ENCODE data around the gene MYLIP.

- no peak for TF ChIP-seq POLR2A (IDR thresholded peaks at IDR 0.05; ENCODE audit: low read depth)
- TF ChIP-seq, protein P1, sequence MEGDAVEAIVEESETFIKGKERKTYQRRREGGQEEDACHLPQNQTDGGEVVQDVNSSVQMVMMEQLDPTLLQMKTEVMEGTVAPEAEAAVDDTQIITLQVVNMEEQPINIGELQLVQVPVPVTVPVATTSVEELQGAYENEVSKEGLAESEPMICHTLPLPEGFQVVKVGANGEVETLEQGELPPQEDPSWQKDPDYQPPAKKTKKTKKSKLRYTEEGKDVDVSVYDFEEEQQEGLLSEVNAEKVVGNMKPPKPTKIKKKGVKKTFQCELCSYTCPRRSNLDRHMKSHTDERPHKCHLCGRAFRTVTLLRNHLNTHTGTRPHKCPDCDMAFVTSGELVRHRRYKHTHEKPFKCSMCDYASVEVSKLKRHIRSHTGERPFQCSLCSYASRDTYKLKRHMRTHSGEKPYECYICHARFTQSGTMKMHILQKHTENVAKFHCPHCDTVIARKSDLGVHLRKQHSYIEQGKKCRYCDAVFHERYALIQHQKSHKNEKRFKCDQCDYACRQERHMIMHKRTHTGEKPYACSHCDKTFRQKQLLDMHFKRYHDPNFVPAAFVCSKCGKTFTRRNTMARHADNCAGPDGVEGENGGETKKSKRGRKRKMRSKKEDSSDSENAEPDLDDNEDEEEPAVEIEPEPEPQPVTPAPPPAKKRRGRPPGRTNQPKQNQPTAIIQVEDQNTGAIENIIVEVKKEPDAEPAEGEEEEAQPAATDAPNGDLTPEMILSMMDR (IDR thresholded peaks at IDR 0.05): no peak
Observed at GRCh38 chr6:16153211-16153820, 24.4 kb downstream of the MYLIP start.
